ENCODE data around the gene NUCB1. TPM values are rescaled to one million over a fixed set of nuclear protein-coding genes. Genes with fewer than 3 reads are reported as not detected.

The NUCB1 gene
- total and polyA plus RNA-seq, 9 of the 15 experiments (the other 6 are each of a cell fraction or from before 2014, with no cell fraction given) = 3.1 to 153 (median 71.7) TPM

- TF ChIP-seq RREB1 (CRISPR knock-in tag; IDR thresholded peaks at IDR 0.05) (peak; percentile 88; the same call in 1 of the 2 replicates), ZNF436 (CRISPR knock-in tag; IDR thresholded peaks at IDR 0.05) (no peak), SPI1 (IDR thresholded peaks at IDR 0.05; ENCODE audit: borderline replicate concordance, low read depth, low read length) (peak; percentile 94), HEY1 (CRISPR knock-in tag; IDR thresholded peaks at IDR 0.05; ENCODE audit: borderline replicate concordance) (no peak), CUX1 (CRISPR knock-in tag; IDR thresholded peaks at IDR 0.05) (peak; percentile 51; the same call in 1 of the 2 replicates), NR3C1 (CRISPR knock-in tag; IDR thresholded peaks at IDR 0.05) (no peak), TCF7 (IDR thresholded peaks at IDR 0.05; ENCODE audit: borderline replicate concordance) (no peak), ARNT (IDR thresholded peaks at IDR 0.05) (peak in 1 of 2 experiments; percentile 44; a peak in 1 of 4 replicates)
- TF ChIP-seq, protein P1, sequence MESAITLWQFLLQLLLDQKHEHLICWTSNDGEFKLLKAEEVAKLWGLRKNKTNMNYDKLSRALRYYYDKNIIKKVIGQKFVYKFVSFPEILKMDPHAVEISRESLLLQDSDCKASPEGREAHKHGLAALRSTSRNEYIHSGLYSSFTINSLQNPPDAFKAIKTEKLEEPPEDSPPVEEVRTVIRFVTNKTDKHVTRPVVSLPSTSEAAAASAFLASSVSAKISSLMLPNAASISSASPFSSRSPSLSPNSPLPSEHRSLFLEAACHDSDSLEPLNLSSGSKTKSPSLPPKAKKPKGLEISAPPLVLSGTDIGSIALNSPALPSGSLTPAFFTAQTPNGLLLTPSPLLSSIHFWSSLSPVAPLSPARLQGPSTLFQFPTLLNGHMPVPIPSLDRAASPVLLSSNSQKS (CRISPR knock-in tag; IDR thresholded peaks at IDR 0.05) = no peak
- TF ChIP-seq, protein P2, sequence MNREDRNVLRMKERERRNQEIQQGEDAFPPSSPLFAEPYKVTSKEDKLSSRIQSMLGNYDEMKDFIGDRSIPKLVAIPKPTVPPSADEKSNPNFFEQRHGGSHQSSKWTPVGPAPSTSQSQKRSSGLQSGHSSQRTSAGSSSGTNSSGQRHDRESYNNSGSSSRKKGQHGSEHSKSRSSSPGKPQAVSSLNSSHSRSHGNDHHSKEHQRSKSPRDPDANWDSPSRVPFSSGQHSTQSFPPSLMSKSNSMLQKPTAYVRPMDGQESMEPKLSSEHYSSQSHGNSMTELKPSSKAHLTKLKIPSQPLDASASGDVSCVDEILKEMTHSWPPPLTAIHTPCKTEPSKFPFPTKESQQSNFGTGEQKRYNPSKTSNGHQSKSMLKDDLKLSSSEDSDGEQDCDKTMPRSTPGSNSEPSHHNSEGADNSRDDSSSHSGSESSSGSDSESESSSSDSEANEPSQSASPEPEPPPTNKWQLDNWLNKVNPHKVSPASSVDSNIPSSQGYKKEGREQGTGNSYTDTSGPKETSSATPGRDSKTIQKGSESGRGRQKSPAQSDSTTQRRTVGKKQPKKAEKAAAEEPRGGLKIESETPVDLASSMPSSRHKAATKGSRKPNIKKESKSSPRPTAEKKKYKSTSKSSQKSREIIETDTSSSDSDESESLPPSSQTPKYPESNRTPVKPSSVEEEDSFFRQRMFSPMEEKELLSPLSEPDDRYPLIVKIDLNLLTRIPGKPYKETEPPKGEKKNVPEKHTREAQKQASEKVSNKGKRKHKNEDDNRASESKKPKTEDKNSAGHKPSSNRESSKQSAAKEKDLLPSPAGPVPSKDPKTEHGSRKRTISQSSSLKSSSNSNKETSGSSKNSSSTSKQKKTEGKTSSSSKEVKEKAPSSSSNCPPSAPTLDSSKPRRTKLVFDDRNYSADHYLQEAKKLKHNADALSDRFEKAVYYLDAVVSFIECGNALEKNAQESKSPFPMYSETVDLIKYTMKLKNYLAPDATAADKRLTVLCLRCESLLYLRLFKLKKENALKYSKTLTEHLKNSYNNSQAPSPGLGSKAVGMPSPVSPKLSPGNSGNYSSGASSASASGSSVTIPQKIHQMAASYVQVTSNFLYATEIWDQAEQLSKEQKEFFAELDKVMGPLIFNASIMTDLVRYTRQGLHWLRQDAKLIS (CRISPR knock-in tag; IDR thresholded peaks at IDR 0.05) = no peak
Observed at GRCh38 chr19:48962029-48962848, 62.1 kb downstream of the NUCB1 start (continued).
